ENCODE results near the gene GTF2A1L. TPM values are rescaled to one million over a fixed set of nuclear protein-coding genes. Genes with fewer than 3 reads are reported as not detected.

Gene GTF2A1L
- total RNA-seq, 1 experiment from 2014 or later = 0.22 TPM

GRCh38 chr2:48712151-48712550 is 94.5 kb downstream of the GTF2A1L start:
- no TSS peak for BruUV-seq (replicated peaks)
- H2AFZ ChIP-seq (ENCODE audit: low read depth, low read length, poor library complexity, severe bottlenecking) = no peak overlapping the region
- CTCF ChIA-PET = no interaction called here
- H3K4me1 ChIP-seq (ENCODE audit: control insufficient read depth in 1 of 2, insufficient read depth in 2 of 2, low read length in 2 of 2) = peaks cover 0 to 4% of the 10 kb centered on the region in 2 experiments; a peak in 1 of 4 replicates
- DNase-seq (ENCODE audit: low read depth, low spot score) = no peak
- no peak for ATAC-seq
- H3K4me2 ChIP-seq (ENCODE audit: low read length) = no peak overlapping the region
- no peak overlapping the region for H3K4me3 ChIP-seq (replicated peaks in 1 of 2; ENCODE audit: low read depth in 1 of 2, low read length in 2 of 2)
- POLR2A ChIA-PET = no interaction called here
- no peaks in the 10 kb centered on the region for H3K9me2 ChIP-seq (ENCODE audit: insufficient read depth)
- H3K9me3 ChIP-seq (ENCODE audit: control insufficient read depth in 1 of 2, insufficient read depth in 1 of 2, low read depth in 1 of 2, low read length in 2 of 2) = no peaks in the 10 kb centered on the region
- H3K27ac ChIP-seq (ENCODE audit: low read depth, low read length) = no peak overlapping the region
- peaks cover 39% of the 10 kb centered on the region for H3K27me3 ChIP-seq (ENCODE audit: insufficient read depth, low read length)
- no peaks in the 10 kb centered on the region for H4K20me1 ChIP-seq (ENCODE audit: insufficient read depth)
- H3K79me2 ChIP-seq (ENCODE audit: insufficient read depth, low read length) = no peaks in the 10 kb centered on the region
- H3K9ac ChIP-seq (ENCODE audit: low read length) = no peak overlapping the region
- RAD21 ChIA-PET (ENCODE audit: low non-redundant PET in 1 of 2, low total read pairs in 2 of 2, uncharacterized antibody in 2 of 2, unreplicated experiment in 2 of 2) = no interaction called here
- H3K36me3 ChIP-seq (ENCODE audit: control insufficient read depth in 1 of 2, insufficient read depth in 2 of 2, low read length in 2 of 2) = no peaks in the 10 kb centered on the region
- intact Hi-C loops (cut with micrococcal nuclease) = no loop called here
- TF ChIP-seq RAD21 (IDR thresholded peaks at IDR 0.05; ENCODE audit: low read depth) (no peak), POLR2AphosphoS5 (IDR thresholded peaks at IDR 0.05; ENCODE audit: low read depth, low read length) (no peak), SIN3A (IDR thresholded peaks at IDR 0.05; ENCODE audit: low read depth) (no peak), SRF (IDR thresholded peaks at IDR 0.05; ENCODE audit: low read depth) (no peak), EZH2 (IDR thresholded peaks at IDR 0.05) (no peak), CTCF (IDR thresholded peaks at IDR 0.05 in 2 of 3, conservative IDR thresholded peaks at IDR 0.05 in 1 of 3; ENCODE audit: borderline replicate concordance in 1 of 3, insufficient read depth in 1 of 3, low read depth in 2 of 3, low read length in 2 of 3) (no peak), POLR2A (IDR thresholded peaks at IDR 0.05; ENCODE audit: borderline replicate concordance, extremely low read depth, insufficient read depth, insufficient read length) (no peak), CBX3 (IDR thresholded peaks at IDR 0.05; ENCODE audit: low read depth) (no peak)

GRCh38 chr2:48713647-48714046 is 96.0 kb downstream of the GTF2A1L start:
- POLR2A ChIA-PET = no interaction called here
- TF ChIP-seq YY1 (IDR thresholded peaks at IDR 0.05; ENCODE audit: extremely low read depth, insufficient replicate concordance, low read depth, low read length) (no peak), ELF1 (IDR thresholded peaks at IDR 0.05; ENCODE audit: borderline replicate concordance, low read depth) (no peak), REST (IDR thresholded peaks at IDR 0.05; ENCODE audit: low read depth) (no peak), MAX (IDR thresholded peaks at IDR 0.05) (no peak), ZBTB33 (IDR thresholded peaks at IDR 0.05; ENCODE audit: extremely low read depth, insufficient replicate concordance, low read length) (no peak), SIN3A (IDR thresholded peaks at IDR 0.05; ENCODE audit: low read depth) (no peak), CBX3 (IDR thresholded peaks at IDR 0.05; ENCODE audit: low read depth) (no peak), ZFX (IDR thresholded peaks at IDR 0.05) (no peak)

More at GRCh38 chr2:48713647-48714046, 96.0 kb downstream of the GTF2A1L start:
- Histone ChIP-seq H3K4me2 (ENCODE audit: low read length) (no peak overlapping the region), H3K27me3 (ENCODE audit: insufficient read depth, low read length) (peaks cover 48% of the 10 kb centered on the region), H3K27ac (ENCODE audit: low read depth, low read length) (no peak overlapping the region), H3K79me2 (ENCODE audit: insufficient read depth, low read length) (no peaks in the 10 kb centered on the region), H2AFZ (ENCODE audit: low read depth, low read length, poor library complexity, severe bottlenecking) (no peak overlapping the region), H3K9me3 (ENCODE audit: control insufficient read depth in 1 of 2, insufficient read depth in 1 of 2, low read depth in 1 of 2, low read length in 2 of 2) (no peaks in the 10 kb centered on the region), H3K9me2 (ENCODE audit: insufficient read depth) (no peaks in the 10 kb centered on the region), H3K36me3 (ENCODE audit: control insufficient read depth in 1 of 2, insufficient read depth in 2 of 2, low read length in 2 of 2) (no peaks in the 10 kb centered on the region), H3K9ac (ENCODE audit: low read length) (no peak overlapping the region), H4K20me1 (ENCODE audit: insufficient read depth) (no peaks in the 10 kb centered on the region), H3K4me1 (ENCODE audit: control insufficient read depth in 1 of 2, insufficient read depth in 2 of 2, low read length in 2 of 2) (no peaks in the 10 kb centered on the region), H3K4me3 (replicated peaks in 1 of 2; ENCODE audit: low read depth in 1 of 2, low read length in 2 of 2) (no peak overlapping the region)
- RAD21 ChIA-PET (ENCODE audit: low non-redundant PET in 1 of 2, low total read pairs in 2 of 2, uncharacterized antibody in 2 of 2, unreplicated experiment in 2 of 2) = no interaction called here
- intact Hi-C loops (cut with micrococcal nuclease) = no loop called here
- ATAC-seq (no peak), DNase-seq (ENCODE audit: low read depth, low spot score) (no peak)
- CTCF ChIA-PET = no interaction called here
- BruUV-seq (replicated peaks) = no TSS peak
